PC-9 (cell line): Measurements from ENCODE around the gene FNBP1L. TPM values are rescaled to one million over a fixed set of nuclear protein-coding genes. Genes with fewer than 3 reads are reported as not detected.

Experiments
- BruUV-seq: library from RNA; stranded (reverse); fragments of 400-500 nt; replicated peaks from 2 replicates; lab custom pipeline; 2021; lab: Mats Ljungman, UMichigan
- CTCF ChIA-PET: fragments of 300-600 bp; sonication (Branson Sonifier 250); formaldehyde crosslinking; loops from one replicate; lab custom pipeline; 2022; ENCODE audit warnings: antibody characterized with exemption; lab: Charles Lee
- POLR2A ChIA-PET: fragments of 300-600 bp; sonication (Branson Sonifier 250); formaldehyde crosslinking; loops from one replicate; lab custom pipeline; 2022; ENCODE audit warnings: antibody characterized with exemption; ENCODE audit not compliant: unreplicated experiment; lab: Charles Lee
- DNase-seq, 2 experiments: peaks; one replicate each; pipeline versions ENCODE4 v3.0.0 to v3.0.0-alpha.2; 2015 to 2022; ENCODE audit warnings: mixed read lengths in 1 of 2
- H2AFZ ChIP-seq: fragments of 200-600 bp; sonication (generic); 2 replicates; pipeline ENCODE4 v1.8.1; 2017; ENCODE audit warnings: antibody characterized with exemption
- H3F3A ChIP-seq: fragments of 200-600 bp; sonication (generic); 2 replicates; pipeline ENCODE4 v1.8.1; 2017; ENCODE audit warnings: antibody characterized with exemption, mild to moderate bottlenecking, low read depth; ENCODE audit not compliant: insufficient read depth
- H3K27ac ChIP-seq: fragments of 200-600 bp; sonication (generic); 2 replicates; pipeline ENCODE4 v1.6.1; 2016; ENCODE audit warnings: mixed run types
- H3K27me3 ChIP-seq: fragments of 200-600 bp; sonication (generic); 2 replicates; pipeline ENCODE4 v1.6.1; 2016; ENCODE audit warnings: low read depth, mixed run types; ENCODE audit not compliant: insufficient read depth
- H3K36me3 ChIP-seq: fragments of 200-600 bp; sonication (generic); 2 replicates; pipeline ENCODE4 v1.6.1; 2016; ENCODE audit warnings: low read depth, mixed run types
- H3K4me1 ChIP-seq: fragments of 200-600 bp; sonication (generic); replicated peaks from 2 replicates; pipeline ENCODE4 v1.6.1; 2016; ENCODE audit warnings: mixed run types; ENCODE audit not compliant: insufficient read depth
- H3K4me2 ChIP-seq: fragments of 200-600 bp; sonication (generic); 2 replicates; pipeline ENCODE4 v1.6.1; 2017; ENCODE audit warnings: mixed run types
- H3K4me3 ChIP-seq: fragments of 200-600 bp; sonication (generic); 2 replicates; pipeline ENCODE4 v1.6.1; 2016; ENCODE audit warnings: mixed run types
- H3K79me2 ChIP-seq: fragments of 200-600 bp; sonication (generic); 2 replicates; pipeline ENCODE4 v1.6.1; 2017; ENCODE audit warnings: low read depth, mixed run types
- H3K9me2 ChIP-seq: fragments of 200-600 bp; sonication (generic); 2 replicates; pipeline ENCODE4 v1.8.1; 2017; ENCODE audit warnings: mild to moderate bottlenecking; ENCODE audit not compliant: insufficient read depth
- H3K9me3 ChIP-seq: fragments of 200-600 bp; sonication (generic); 2 replicates; pipeline ENCODE4 v1.8.1; 2016; ENCODE audit warnings: low read depth; ENCODE audit not compliant: insufficient read depth
- H4K20me1 ChIP-seq: fragments of 200-600 bp; sonication (generic); 2 replicates; pipeline ENCODE4 v1.8.1; 2017; ENCODE audit not compliant: insufficient read depth
- EZH2 ChIP-seq: fragments of 200-600 bp; sonication (generic); IDR thresholded peaks from 2 replicates; pipeline ENCODE4 v1.8.0; 2017; ENCODE audit warnings: antibody characterized with exemption, low read depth
- intact Hi-C: fragments of 100-400 bp; cut with micrococcal nuclease; formaldehyde crosslinking; loops from one replicate; pipeline ENCODE4 v1.10.0; 2022; ENCODE audit not compliant: unreplicated experiment
- total RNA-seq: library from RNA; stranded (reverse); gene quantifications from 2 replicates; pipeline ENCODE4 v1.2.3, GENCODE V29; 2021
- TF ChIP-seq, protein P1 (sequence below): fragments of 200-600 bp; sonication (generic); conservative IDR thresholded peaks from 2 replicates; pipeline ENCODE4 v1.6.1; 2017; ENCODE audit warnings: mixed run types, antibody characterized with exemption, mild to moderate bottlenecking, moderate library complexity

The FNBP1L gene
- total RNA-seq, 1 experiment from 2014 or later = 34.3 TPM

DNA sequence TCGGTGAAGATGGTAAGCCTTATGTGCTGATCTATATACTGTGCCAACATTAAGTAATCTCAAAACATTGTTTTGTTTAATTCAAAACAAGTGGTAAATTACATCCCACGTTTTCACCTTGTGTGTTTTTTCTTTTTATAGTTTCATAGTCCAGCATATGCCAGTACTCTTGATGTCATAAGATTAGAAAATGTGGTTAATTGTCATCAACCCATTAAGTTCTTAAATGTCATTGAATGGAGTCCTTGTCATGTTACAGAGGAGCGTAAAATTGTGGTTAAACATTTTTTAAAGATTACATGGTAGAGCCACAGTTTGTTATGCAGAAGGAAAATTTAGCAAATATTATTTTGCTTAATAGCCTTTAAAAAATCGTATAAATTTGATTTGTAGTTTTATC is 93.1 kb downstream of the FNBP1L start:
- no peaks in the 10 kb centered on the region for H3K79me2 ChIP-seq
- BruUV-seq = no TSS peak
- no peak overlapping the region for H3K4me3 ChIP-seq
- H2AFZ ChIP-seq = no peak overlapping the region
- POLR2A ChIA-PET = no interaction called here
- no peak overlapping the region for H3K4me2 ChIP-seq
- DNase-seq = no peak
- H3K27me3 ChIP-seq = no peaks in the 10 kb centered on the region
- H3K27ac ChIP-seq = no peak overlapping the region
- CTCF ChIA-PET = no interaction called here
- H3K4me1 ChIP-seq = no peaks in the 10 kb centered on the region
- peaks cover 11% of the 10 kb centered on the region for H3F3A ChIP-seq
- intact Hi-C loops = no loop called here
- TF ChIP-seq, protein P1, sequence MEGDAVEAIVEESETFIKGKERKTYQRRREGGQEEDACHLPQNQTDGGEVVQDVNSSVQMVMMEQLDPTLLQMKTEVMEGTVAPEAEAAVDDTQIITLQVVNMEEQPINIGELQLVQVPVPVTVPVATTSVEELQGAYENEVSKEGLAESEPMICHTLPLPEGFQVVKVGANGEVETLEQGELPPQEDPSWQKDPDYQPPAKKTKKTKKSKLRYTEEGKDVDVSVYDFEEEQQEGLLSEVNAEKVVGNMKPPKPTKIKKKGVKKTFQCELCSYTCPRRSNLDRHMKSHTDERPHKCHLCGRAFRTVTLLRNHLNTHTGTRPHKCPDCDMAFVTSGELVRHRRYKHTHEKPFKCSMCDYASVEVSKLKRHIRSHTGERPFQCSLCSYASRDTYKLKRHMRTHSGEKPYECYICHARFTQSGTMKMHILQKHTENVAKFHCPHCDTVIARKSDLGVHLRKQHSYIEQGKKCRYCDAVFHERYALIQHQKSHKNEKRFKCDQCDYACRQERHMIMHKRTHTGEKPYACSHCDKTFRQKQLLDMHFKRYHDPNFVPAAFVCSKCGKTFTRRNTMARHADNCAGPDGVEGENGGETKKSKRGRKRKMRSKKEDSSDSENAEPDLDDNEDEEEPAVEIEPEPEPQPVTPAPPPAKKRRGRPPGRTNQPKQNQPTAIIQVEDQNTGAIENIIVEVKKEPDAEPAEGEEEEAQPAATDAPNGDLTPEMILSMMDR = no peak
- TF ChIP-seq EZH2 = no peak
- H4K20me1 ChIP-seq = no peaks in the 10 kb centered on the region
- no peaks in the 10 kb centered on the region for H3K9me3 ChIP-seq
- H3K36me3 ChIP-seq = peaks cover 21% of the 10 kb centered on the region; the same call in 1 of the 2 replicates
- H3K9me2 ChIP-seq = no peaks in the 10 kb centered on the region; the same call in 1 of the 2 replicates

DNA sequence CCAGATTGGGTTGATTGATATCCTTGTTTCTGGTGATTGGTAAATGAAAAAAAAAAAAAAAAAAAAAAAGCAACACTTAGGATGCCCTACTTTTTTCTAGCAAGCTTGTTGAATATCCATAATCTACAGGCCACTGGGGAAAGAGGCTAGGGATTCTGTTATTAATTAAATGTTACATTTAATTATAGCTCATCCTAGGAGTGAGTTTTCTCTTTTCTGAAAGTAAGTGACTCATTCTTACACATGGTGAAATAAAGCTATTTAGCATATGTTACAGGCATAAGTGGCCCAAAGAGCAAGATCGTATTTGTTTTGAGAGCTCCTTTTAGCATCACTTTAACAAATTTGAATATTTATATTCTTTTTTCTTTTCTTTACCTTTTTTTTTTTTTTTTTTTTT is 94.5 kb downstream of the FNBP1L start:
- ChIA-PET CTCF (interaction anchor here (0.6 to 0.7 kb wide), 3 partner anchors 10 to 369 kb away, joined by 5 to 16 read pairs (median 15); no protein-coding TSS in a partner anchor), POLR2A (no interaction called here)

DNA sequence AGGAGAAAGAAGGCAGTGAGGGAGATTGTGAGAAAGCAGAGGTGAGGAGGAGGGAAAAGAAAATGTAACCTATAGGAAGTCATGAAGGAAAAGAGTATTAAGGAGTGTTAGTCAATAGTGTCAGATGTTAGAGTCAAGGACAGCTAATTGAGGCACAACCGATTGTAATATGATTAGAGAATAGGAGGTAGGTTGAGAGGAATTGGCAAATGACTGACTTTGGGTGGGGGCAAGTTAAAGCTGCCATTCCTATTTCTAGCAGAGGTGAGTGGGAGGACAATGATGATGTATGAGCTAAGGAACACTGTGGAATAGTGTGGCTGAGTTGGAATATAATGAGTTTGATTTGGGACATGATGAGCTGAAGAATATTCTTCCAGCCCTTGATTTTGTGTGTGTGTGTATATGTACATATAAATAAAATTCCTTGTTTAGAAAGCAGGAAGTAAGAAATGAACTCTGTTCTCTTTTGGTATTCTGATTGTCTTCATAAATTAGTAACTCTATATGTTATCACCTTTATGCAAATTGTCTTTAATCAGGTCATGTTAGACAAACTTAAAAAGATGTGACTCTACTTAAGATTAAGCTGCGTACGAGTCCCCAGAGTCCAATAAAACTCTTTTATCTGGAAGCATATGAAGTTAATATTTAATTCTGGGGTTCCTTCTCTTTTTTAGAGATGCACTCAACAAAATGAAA is 98.4 kb downstream of the FNBP1L start:
- H3K27me3 ChIP-seq = no peaks in the 10 kb centered on the region
- H3K4me2 ChIP-seq = no peak overlapping the region
- no peaks in the 10 kb centered on the region for H3K79me2 ChIP-seq
- no peaks in the 10 kb centered on the region for H3K4me1 ChIP-seq
- ChIA-PET CTCF (no interaction called here), POLR2A (no interaction called here)
- H3K27ac ChIP-seq = no peak overlapping the region
- DNase-seq = no peak
- no peaks in the 10 kb centered on the region for H4K20me1 ChIP-seq
- no peaks in the 10 kb centered on the region for H3K9me3 ChIP-seq
- H3K36me3 ChIP-seq = peaks cover 30% of the 10 kb centered on the region
- TF ChIP-seq EZH2 = no peak
- TF ChIP-seq, protein P1 = no peak
- no peak overlapping the region for H3K4me3 ChIP-seq
- peaks cover 6% of the 10 kb centered on the region for H3F3A ChIP-seq
- H3K9me2 ChIP-seq = no peaks in the 10 kb centered on the region
- intact Hi-C loops = no loop called here
- BruUV-seq = no TSS peak
- H2AFZ ChIP-seq = no peak overlapping the region

More for the DNA sequence above, 94.5 kb downstream of the FNBP1L start:
- no peaks in the 10 kb centered on the region for H3K79me2 ChIP-seq
- no peak overlapping the region for H3K4me3 ChIP-seq
- H4K20me1 ChIP-seq = no peaks in the 10 kb centered on the region
- no peaks in the 10 kb centered on the region; the same call in 1 of the 2 replicates for H3K9me2 ChIP-seq
- no peaks in the 10 kb centered on the region for H3K9me3 ChIP-seq
- no peak overlapping the region for H2AFZ ChIP-seq
- TF ChIP-seq, protein P1 = no peak
- TF ChIP-seq EZH2 = no peak
- no peak overlapping the region for H3K27ac ChIP-seq
- peaks cover 28% of the 10 kb centered on the region for H3K36me3 ChIP-seq
- H3K4me1 ChIP-seq = no peaks in the 10 kb centered on the region
- BruUV-seq = no TSS peak
- DNase-seq = no peak
- no peak overlapping the region for H3K4me2 ChIP-seq
- H3F3A ChIP-seq = peaks cover 11% of the 10 kb centered on the region
- intact Hi-C loops = no loop called here
- H3K27me3 ChIP-seq = no peaks in the 10 kb centered on the region
